GM19463 (cell line): Measurements from ENCODE around the gene TTLL10.
"Not testable (repeated sequence)": the region's sequence is repeated elsewhere in the genome, so short reads cannot be mapped to it uniquely, and the experiment has no call there.

ENCODE experiments used
- ATAC-seq: cut with Tn5 transposase; IDR thresholded peaks from one replicate; pipeline ENCODE4 v1.9.1; 2021; ENCODE audit warnings: mild to moderate bottlenecking, moderate library complexity; ENCODE audit not compliant: unreplicated experiment

Gene TTLL10

DNA sequence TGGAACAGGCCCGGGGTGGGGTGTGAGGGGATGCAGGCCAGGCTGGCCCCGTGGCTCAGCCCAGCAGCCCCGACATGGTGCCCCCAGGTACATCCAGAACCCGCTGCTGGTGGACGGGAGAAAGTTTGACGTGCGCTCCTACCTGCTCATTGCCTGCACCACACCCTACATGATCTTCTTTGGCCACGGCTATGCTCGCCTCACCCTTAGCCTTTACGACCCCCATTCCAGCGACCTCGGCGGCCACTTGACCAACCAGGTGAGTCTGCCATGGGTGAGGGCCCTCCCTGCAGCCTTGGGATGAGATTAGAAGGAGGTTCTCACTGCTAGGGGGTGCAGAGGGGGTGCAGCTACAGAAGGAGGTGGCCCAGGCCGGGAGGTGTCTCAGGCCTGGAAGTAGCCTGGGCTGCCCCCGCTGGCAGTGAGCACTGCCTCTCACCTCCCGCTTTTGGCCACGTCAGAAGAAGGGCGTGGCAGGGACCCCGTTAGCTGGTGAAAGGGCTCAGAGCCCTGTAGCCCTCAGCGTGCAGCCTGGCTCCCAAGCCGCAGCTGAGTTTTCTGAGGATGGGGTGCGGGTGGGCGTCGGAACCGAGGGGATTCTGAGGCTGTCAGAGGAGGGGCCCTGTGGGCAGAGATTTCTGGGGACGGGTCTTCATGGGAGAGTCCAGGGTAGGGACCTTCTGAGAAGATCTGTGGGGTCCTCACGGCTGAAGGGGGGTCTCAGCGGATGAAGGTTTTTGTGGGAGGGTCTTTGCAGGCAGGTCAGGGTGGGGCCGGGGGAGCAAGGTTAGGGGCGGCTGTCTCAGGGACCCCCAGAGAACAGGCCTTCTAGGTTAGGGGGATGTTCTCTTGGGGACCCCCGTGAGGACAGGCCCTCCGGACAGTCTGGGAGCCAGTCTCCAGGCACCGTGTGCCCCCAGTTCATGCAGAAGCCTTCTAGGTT, 10.4 kb downstream of the TTLL10 start:
- no peak for ATAC-seq

DNA sequence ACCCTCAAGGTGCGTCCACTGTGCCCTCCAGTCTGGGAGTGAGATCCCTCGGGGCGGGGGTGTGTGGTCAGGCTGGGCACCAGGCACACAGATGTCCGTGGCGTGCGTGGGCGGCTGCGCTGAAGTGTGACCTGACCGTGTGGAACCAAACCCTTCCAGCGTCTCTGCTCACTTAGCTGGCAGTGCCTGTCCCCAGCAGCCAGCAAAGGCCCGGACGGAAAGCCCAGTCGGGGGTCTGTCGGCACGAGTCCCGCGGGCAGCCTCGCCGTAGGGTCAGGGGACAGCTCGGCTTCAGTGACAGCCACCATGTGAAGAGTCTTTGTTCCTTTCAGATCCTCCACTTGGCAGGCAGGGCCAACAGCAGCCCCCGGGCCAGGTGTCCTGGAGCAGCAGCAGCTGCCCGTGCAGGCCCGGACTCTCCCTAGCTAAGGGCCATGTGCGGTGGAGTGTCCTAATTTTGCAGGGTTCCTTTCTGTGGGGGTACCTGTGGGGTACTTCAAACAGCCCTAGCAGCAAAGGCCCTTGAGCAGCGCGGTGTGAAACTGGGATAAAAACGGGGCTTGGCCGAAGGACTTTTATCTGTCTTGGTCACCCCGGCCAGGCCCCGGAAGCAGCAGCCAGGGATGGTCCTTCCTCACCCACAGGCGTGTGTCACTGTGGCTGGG, 11.6 kb downstream of the TTLL10 start:
- no peak for ATAC-seq

- no peak for ATAC-seq
Observed at GRCh38 chr1:1187938-1188337, 14.3 kb downstream of the TTLL10 start.

DNA sequence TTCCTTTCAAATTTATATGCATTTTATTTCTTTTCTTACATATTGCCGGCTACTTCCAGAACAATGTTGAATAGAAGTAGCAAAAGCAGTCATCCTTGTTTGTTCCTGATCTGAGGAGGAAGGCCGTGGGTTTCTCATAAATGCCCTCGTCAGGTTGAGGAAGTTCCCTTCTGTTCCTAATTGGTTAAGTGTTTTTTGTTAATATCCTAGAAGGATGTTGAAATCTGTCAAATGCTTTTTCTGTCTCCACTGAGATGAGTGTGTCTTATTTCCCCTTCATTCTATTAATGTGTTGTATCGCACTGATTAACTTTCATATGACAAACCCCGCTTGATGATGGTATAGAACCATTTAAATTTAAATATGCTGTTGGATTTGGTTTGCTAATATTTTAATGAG, 15.4 kb downstream of the TTLL10 start:
- no peak for ATAC-seq

DNA sequence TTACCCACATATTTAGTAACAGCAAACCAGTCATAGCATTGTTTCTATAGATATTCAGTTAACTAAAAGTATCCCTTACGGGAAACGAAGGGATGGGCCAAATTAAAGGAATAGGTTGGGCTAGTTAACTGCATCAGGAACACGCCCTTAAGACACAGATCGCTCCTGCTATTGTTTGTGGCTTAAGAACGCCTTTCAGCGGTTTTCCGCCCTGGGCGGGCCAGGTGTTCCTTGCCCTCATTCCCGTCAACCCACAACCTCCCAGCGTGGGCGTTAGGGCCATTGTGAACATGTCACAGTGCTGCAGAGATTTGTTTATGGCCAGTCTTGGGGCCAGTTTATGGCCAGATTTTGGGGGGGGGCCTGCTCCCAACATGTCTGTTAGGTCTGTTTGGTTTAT, 18.1 kb downstream of the TTLL10 start:
- no peak for ATAC-seq

DNA sequence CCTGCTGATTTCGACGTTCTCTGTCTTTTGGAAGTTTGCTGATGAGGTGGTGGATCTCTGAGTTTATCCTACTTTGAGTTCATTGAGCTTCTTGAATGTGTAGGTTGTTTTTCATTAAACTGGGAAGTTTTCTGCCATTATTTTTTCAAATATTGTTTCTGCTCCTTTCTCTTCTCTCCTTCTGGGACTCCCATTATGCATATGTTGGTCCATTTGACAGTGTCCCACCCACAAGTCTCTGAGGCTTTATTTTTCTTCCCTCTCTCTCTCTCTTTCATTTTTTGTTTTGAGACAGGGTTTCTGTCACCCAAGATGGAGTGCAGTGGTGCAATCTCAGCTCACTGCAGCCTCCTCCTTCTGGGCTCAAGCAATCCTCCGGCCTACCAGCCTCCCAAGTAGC, 21.0 kb downstream of the TTLL10 start:
- no peak for ATAC-seq

DNA sequence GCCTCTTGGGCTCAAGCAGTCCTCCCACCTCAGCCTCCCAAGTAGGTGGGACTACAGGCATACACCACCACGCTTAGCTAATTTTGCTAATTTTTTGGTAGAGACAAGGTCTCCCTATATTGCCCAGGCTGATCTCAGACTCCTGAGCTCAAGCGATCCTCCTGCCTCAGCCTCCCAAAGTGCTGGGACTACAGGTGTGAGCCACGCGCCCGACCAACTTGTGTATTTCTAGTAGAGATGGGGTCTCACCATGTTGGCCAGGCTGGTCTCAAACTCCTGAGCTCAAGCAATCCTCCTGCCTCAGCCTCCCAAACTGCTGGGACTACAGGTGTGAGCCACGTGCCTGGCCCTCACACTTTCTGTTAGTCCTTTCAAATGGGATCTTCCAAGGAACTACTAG, 22.0 kb downstream of the TTLL10 start:
- ATAC-seq: not testable (repeated sequence)

GRCh38 chr1:1196431-1197187, 22.9 kb downstream of the TTLL10 start:
- no peak for ATAC-seq

GRCh38 chr1:1197188-1197500, 23.5 kb downstream of the TTLL10 start:
- no peak for ATAC-seq

DNA sequence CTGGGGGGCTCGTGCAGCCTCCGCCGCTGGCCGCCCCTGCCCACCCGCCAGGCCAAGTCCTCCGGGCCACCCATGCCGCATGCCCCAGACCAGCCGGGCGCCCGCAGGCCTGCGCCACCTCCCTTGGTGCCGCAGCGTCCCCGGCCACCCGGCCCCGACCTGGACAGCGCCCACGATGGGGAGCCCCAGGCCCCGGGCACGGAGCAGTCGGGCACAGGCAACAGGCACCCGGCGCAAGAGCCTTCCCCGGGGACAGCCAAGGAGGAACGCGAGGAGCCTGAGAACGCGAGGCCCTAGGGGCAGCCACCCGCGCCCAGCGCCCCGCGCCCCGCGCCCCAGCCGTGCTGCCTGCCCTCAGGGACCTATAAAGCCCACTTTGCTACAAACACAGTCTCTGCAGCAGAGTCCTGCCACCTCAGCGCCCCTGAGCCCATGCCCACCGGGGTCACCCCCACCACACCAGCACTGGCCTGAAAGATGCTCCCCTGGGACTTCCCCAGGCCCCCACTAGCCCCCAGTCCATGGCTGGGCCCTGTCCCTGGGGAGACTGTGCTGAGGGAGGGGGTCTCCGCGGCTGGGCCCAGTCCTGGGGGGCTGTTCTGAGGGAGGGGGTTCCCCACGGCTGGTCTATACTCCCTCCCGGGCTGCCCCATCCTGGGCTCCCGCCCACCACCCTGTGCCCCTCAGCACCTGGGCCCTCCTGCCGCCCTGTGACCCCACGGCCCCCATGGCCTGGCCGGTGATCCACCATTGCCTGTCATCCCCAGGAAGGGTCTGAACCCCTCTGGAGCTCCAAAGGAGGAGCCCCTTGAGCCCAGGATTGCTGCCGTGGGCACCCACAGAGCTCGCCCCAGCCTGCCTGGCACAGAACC, 24.1 kb downstream of the TTLL10 start:
- ATAC-seq: no peak

- ATAC-seq: no peak
Observed at GRCh38 chr1:1198423-1199140, 24.9 kb downstream of the TTLL10 start.

DNA sequence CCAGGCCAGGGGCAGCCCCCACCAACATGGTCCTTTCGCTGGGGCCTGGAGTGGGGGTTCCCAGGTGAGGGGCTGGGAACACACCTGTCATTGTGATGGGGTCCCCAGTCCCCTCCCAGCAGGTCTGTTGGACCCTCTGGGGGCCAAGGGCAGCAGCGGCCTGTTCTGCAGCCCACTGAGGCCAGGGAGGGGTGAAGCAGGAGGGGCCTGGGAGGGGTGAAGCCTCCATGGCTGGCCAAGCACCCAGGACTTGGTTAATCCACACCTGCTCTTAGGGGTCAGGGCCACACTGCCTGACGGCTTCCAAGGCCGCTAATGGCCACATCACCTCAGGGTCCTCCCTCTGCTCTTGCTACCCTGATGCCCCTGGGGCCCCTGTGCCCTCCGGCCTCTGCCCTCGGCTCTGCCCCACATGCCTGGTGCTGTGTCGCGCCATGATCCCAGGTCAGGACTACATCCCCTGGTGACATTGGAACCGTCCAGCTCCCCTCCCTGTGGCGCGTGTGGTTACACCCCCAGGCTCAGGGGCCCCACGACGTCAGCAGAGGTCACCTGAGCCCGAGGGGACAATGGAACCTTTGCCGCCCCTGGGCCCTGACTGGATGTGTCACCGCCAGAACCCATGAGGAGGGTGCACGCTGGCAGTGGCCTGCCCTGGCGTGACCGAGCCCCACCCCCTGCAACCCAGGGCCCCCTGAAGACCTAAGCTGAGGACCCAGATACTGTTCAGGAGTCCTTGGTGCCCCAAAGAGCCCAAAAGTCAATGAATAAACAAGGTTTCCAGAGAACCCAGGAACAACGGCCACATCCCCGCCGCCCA, 25.7 kb downstream of the TTLL10 start:
- no peak for ATAC-seq

GRCh38 chr1:1199961-1200875, 26.5 kb downstream of the TTLL10 start:
- ATAC-seq: no peak

DNA sequence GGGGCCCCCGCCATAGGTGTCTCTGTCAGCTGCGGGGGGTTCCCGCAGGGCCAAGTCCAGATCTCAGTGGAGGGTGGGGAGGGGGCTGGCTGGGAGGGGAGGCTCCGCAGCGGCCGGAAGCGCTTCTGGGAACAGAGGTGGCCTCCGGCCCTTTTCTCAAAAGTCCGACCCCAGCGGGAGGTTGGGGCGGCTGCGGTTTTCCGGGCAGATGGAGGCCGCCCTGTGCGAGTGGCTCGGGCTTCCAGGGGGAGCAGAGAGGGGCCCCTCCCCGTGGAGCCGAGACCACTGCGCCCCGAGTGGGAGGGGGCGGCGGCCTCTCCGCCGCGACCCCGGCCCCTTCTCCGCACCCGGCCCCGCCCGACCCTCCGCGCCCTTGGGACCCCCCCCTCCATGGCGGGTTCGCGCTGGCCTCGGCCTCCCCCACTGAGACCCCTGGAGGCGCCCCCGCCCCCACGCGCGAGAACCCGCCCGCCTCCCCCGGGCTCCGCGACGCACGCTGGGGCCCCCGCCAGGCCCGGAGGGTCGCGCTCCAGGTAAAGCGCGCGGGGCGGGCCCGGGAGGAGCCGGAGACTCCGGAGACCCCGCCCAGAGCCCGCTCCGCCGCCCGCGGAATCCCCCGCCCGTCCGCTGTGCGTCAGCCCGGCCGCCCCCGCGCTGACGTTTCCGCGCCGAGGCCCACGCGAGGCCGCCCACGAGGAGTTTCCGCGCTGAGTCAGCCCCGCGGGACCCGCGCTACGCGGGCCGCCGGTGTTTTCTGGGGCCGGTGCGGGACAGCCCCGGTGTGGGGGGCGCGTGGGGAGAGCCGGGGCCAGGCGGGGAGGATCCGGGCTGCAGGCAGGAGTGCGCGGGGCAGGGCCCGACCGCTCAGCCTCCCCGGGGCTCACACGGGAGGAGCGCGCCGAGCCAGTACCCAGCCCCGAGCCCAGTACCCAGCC, 27.5 kb downstream of the TTLL10 start:
- peak; percentile 72 for ATAC-seq

DNA sequence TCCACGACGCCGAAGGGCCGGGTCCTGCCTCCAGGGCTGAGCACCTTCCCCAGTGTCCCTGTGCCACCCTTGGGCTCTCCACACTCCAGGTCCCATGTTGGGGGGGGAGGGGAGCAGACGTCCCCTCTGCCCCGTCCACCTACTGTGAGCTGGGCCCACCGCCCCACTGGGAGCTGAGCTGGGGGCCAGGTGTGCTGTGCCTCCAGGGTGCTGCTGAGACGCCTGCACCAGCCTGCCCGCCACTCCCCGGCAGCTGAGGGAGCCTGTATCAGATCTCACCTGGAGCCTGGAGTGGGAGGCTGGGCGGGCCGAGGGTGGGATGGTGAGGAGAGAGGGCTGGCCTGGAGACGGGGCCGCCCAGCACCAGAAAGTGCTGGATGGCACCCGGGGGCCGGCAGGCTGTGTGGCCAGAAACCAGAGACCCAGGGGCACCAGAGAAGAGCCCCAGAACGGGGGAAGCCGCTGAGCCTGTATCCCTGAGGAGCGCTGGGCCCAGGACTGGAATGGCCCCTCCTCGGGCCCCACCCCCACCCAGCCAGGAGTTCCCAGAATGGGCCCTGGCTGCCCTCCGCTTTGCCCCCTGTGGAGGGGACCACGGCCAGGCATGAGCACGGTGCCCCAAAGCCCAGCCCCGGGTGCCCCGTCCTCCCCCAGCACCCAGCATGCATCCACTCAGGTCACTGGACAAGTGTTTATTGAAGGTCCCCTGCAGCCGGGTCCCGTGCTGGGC, 29.3 kb downstream of the TTLL10 start:
- no peak for ATAC-seq
